GM18909 (cell line): Measurements from ENCODE around the gene TSFM.
"Not testable (repeated sequence)": the region's sequence is repeated elsewhere in the genome, so short reads cannot be mapped to it uniquely, and the experiment has no call there.

ENCODE experiments used
- ATAC-seq: cut with Tn5 transposase; IDR thresholded peaks from one replicate; pipeline ENCODE4 v1.9.1; 2021; ENCODE audit warnings: mild to moderate bottlenecking; ENCODE audit not compliant: unreplicated experiment, poor library complexity

TSFM gene

GRCh38 chr12:57760347-57760982 is 22.1 kb upstream of the TSFM start:
- ATAC-seq, result no peak

- no peak for ATAC-seq
Measured at GRCh38 chr12:57761391-57761998, 21.1 kb upstream of the TSFM start.

DNA sequence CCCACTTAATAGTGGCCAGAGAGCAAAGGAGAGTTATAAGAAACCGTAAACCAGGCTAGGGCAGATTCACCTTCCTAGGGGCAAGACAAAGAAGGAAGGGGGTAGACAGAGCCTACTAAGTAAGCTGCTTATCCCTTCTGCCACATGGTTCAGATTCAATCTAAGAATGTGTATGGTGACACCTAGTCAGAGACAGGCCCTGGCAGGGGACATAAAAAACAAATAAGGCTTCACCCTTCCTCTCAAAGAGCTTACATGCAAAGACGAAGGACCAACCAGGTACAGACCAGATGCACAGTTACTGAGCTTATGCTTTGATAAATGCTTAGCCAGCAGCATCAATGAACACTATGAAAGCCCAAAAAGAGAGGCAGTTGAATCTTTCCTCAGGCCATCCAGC is 20.1 kb upstream of the TSFM start:
- no peak for ATAC-seq

GRCh38 chr12:57763881-57764661 is 18.5 kb upstream of the TSFM start:
- ATAC-seq, result no peak

- ATAC-seq, result no peak
Measured at GRCh38 chr12:57764662-57765002, 18.0 kb upstream of the TSFM start.

DNA sequence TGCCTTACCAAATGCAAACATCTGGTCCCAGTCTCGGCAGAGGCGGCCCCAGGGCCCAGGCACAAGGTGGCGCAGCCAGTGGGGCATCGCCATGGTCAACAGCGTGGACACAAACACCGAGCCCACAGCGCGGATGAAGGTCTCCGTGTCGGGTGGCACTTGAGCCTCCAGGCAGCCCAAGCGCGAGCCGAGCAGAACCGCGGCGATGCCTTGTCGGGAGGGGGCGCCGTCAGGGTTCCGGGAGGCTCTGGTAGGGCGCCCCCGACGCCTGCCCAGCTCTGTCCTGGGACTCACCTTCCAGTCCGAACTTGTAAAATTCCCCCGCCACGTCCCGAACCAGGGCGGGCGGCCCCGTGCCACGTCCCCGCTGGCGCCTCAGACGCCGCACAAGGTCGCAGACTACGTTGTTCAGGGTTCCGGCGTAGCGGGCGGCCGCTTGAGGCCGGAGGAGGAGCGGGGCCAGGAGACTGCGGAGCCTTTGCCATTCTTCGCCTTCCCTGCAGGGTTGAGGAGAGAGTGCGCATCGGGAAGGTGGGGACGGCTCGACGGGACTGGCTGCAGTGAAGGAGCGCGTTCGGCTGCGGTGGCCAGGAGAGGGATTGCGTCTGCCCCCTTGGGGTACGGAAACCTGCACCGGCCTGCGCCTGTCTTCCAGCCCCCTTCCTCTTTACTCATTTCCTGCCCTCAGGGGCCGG is 17.4 kb upstream of the TSFM start:
- ATAC-seq, result peak; percentile 61

DNA sequence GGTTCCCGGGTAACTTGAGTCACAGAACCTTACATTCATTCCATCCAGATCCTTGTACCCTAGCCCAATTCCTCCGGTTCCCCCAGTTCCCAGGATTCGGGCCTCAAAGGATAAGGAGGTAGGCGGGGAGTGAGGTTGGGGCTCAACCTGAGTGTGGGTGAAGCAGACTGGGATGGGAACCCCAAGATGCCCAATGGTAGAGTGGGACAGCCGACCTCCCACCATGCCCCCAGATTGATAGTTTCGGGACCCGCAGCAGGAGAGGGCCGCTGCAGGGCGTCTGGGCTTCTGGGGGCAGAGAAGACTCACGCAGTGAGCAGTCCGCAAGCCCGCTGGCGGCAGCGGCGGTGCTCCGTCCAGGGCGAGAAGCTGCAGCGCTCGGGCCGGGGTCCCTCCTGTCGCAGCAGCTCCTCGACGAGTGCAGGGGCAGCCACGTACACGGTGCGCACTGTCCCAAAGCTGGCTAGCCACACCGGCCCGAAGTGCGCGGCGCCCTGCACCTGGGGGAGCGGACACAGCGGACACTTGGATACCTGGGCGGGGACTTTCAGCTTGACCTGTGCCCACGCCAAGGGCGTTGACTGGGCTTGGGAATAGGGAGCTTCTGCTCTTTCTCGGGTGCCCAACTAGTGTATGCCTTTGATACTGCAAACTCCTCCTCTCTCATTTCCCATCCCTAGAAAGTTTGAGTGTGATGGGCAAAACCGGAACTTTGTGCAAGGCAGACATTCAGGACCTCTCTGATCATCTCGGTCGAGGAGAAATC is 16.7 kb upstream of the TSFM start:
- peak; percentile 21 for ATAC-seq

DNA sequence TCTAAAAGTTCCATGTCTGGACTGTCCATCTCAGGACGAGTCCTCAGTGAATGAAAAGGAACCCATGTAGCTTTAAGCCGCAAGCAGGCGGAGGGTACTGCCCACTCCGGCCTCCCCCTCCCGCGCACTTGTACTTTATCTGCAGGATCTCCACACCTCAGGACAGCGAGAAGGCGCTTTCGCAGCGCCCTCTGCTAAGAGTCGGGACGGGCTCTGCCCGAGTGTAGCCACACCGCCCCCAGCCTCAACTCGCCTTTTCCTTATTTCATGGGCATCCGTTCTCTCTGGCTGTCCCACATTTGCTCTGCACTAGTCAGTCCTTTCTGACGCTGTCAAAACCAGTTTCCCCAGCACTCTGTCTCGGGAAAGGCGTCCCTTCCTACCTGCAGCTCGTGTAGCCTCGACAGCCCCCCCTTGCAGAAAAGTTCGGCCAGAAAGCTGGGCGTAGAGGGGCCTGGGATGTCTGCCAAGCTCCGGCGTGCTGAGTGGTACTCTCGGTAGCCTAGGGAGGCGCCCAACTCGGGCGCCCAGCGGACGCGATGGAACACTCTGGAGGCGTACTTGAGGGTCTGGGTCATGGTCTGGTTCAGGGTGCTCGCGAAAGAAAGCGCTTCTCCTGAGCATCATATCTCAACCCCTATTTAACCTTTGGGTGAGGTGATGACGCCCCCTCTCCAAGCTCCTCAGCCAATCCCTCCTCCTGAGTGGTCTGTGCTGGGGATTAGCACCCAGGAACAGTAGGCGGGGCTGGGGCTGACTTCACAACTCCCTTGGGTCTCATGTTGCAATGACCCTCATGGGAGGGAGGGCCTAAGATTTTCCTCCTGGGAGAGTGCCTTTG is 15.9 kb upstream of the TSFM start, which contains the start of gene CYP27B1:
Gene CYP27B1 (minus strand): TSS at position 615 of the 841 bp plus-strand sequence. CDS start 37 bp downstream, at position 578.
- ATAC-seq, result no peak

- no peak for ATAC-seq
Measured at GRCh38 chr12:57767305-57767698, 15.3 kb upstream of the TSFM start.

DNA sequence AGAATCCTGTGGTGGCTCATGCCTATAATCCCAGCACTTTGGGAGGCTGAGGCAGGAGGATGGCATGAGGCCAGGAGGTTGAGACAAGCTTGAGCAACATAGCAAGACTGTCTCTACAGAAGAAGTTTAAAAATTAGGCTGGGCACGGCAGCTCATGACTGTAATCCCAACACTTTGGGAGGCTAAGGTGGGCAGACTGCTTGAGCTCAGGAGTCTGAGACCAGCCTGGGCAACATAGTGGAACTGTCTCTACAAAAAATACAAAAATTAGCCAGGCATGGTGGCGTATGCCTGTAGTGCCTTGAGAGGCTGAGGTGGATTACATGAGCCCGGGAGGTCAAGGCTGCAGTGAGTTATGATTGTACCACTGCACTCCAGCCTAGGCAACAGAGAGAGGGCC is 14.7 kb upstream of the TSFM start:
- no peak for ATAC-seq

GRCh38 chr12:57769594-57769993 is 13.0 kb upstream of the TSFM start:
- no peak for ATAC-seq

DNA sequence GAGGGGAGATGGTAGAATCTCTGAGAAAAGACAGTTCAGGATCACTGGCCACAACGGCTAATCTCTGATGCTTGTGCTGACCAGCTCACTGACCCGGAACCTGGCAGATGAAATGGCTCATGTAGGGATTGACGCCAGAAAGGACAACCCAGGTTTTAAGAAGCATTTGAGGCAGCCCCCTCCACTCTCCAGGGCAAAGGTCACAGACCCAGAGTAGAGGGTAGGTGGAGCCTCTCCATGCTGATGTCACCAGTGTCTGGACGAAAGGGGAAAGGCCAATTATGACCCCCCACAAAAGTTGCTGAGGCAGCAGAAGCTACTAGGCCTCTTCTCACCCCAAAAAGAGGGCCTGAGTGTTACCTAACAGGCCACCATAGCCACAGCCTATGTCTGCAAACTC is 11.9 kb upstream of the TSFM start:
- ATAC-seq, result no peak

DNA sequence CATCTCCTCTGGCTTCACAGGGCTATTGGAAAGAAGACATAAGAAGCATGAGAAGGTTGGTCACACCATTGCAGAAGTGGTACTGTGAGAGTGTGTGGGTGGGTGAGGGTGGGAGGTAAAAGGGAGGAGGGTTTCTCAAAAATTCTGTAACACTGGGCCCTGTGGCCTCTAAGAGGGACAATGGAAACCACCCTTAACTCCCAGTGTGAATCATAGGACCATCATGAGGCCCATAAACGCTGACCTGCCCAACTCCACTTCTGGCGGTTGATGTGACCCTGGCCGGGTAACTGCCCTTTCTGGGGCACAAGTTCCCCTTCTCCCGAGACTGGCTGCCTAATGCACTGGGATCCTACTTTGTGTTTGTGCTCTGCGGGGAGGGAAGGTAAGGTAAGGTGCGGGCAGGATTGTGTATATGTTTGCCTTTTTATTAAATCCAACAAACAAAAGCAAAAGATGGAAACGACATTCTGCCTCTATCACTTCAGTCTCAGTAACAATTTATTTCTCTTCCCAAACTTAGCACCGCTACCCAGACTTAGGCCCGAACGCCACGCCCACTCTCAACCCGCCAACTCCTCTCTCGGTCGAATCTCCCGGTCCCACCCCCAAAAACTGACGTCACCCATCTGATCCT is 11.2 kb upstream of the TSFM start:
- ATAC-seq, result peak; percentile 77

- ATAC-seq, result peak; percentile 85
Measured at GRCh38 chr12:57771873-57772428, 10.6 kb upstream of the TSFM start, which contains the start of gene METTL1. TSS of gene METTL1 (minus strand) at chr12:57772105. CDS start at chr12:57772083, 22 bp downstream.

GRCh38 chr12:57772429-57773322 is 9.9 kb upstream of the TSFM start, which contains the start of gene EEF1AKMT3:
TSS of gene EEF1AKMT3 (plus strand) at chr12:57772614. CDS start at chr12:57772725, 111 bp downstream.
- peak; percentile 17 for ATAC-seq

DNA sequence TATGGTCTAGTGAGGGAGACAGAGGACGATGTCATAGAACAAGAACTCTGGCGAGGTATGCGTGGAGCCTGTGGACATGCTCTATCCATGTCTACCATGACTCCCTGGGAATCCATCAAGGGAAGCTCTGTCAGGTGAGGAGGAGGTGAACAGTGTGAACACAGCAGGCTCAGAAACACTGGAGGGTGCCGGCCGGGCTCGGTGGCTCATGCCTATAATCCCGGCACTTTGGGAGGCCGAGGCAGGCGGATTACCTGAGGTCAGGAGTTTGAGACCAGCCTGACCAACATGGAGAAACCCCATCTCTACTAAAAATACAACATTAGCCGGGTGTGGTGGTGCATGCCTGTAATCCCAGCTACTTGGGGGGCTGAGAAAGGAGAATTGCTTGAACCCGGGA is 8.0 kb upstream of the TSFM start:
- ATAC-seq, result not testable (repeated sequence)

DNA sequence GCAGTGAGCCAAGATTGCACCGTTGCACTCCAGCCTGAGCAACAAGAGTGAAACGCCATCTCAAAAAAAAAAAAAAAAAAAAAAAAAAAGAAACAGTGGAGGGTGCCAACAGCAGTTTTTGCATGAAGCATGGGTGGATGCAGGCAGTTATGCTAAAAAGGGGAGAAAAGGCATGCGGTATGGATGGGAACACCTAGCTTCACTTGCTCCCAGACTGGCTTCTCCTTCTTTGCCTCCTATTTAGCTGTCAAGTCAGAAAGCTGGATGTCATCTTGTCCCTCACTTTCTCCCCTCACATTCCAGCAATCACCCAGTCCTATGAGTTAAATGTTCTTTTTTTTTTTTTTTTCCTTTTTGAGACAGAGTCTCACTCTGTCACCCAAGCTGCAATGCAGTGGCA is 7.5 kb upstream of the TSFM start:
- ATAC-seq, result no peak
